WTC11 (cell line): ENCODE results near the gene PHPT1.

ENCODE experiments used
- ETV6 ChIP-seq: sonication (generic); formaldehyde crosslinking; IDR thresholded peaks from 2 replicates; pipeline ENCODE4 v1.8.1; 2022; ENCODE audit warnings: mild to moderate bottlenecking, missing genetic modification reagents
- FOXJ3 ChIP-seq: sonication (generic); formaldehyde crosslinking; IDR thresholded peaks from 2 replicates; pipeline ENCODE4 v1.9.0; 2021; ENCODE audit warnings: missing genetic modification reagents, mild to moderate bottlenecking, borderline replicate concordance
- GABPB1 ChIP-seq: sonication (generic); formaldehyde crosslinking; IDR thresholded peaks from 2 replicates; pipeline ENCODE4 v1.8.1; 2023; ENCODE audit warnings: mild to moderate bottlenecking, missing genetic modification reagents
- HMGA2 ChIP-seq: fragments of 250-450 bp; sonication (Bioruptor Pico); IDR thresholded peaks from 2 replicates; pipeline ENCODE4 v1.4.0; 2021; ENCODE audit warnings: mild to moderate bottlenecking, moderate library complexity
- ZNF121 ChIP-seq: sonication (generic); formaldehyde crosslinking; IDR thresholded peaks from 2 replicates; pipeline ENCODE4 v1.8.0; 2023; ENCODE audit warnings: missing genetic modification reagents
- ZNF138 ChIP-seq: sonication (generic); formaldehyde crosslinking; conservative IDR thresholded peaks from 2 replicates; pipeline ENCODE4 v1.8.1; 2022; ENCODE audit warnings: mild to moderate bottlenecking, moderate library complexity, missing genetic modification reagents
- ZNF232 ChIP-seq: sonication (generic); formaldehyde crosslinking; IDR thresholded peaks from 2 replicates; pipeline ENCODE4 v1.8.0; 2022; ENCODE audit warnings: mild to moderate bottlenecking, missing genetic modification reagents
- TF ChIP-seq, protein P1 (sequence below): fragments of 200-600 bp; IDR thresholded peaks from 2 replicates; pipeline ENCODE4 v1.8.0; 2022; ENCODE audit warnings: antibody characterized with exemption
- TF ChIP-seq, protein P2 (sequence below): sonication (generic); formaldehyde crosslinking; IDR thresholded peaks from 2 replicates; pipeline ENCODE4 v1.8.0; 2023; ENCODE audit warnings: missing genetic modification reagents, mild to moderate bottlenecking, borderline replicate concordance

DNA sequence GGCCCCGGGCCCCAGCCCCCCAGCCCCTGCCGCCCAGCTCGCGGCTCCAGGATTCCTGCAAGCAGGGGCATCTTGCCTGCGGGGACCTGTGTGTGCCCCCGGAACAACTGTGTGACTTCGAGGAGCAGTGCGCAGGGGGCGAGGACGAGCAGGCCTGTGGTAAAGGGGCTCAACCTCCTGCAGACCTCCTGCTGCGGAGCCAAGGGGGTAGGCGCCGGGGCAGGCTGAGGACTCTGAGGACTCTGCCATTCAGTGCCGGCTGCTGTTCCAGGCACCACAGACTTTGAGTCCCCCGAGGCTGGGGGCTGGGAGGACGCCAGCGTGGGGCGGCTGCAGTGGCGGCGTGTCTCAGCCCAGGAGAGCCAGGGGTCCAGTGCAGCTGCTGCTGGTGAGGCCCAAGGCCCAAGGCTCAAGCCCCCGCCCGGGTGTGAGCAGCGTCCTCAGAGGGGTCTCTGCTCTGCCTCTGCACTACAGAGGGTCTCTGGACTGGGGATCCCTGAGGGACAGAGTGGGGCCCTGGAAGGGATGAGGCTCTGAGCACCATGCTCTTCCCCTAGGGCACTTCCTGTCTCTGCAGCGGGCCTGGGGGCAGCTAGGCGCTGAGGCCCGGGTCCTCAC is 6.4 kb downstream of the PHPT1 start:
- no peak for TF ChIP-seq GABPB1 (CRISPR knock-in tag)
- TF ChIP-seq HMGA2, result no peak
- TF ChIP-seq ZNF138, result no peak
- TF ChIP-seq, protein P1, sequence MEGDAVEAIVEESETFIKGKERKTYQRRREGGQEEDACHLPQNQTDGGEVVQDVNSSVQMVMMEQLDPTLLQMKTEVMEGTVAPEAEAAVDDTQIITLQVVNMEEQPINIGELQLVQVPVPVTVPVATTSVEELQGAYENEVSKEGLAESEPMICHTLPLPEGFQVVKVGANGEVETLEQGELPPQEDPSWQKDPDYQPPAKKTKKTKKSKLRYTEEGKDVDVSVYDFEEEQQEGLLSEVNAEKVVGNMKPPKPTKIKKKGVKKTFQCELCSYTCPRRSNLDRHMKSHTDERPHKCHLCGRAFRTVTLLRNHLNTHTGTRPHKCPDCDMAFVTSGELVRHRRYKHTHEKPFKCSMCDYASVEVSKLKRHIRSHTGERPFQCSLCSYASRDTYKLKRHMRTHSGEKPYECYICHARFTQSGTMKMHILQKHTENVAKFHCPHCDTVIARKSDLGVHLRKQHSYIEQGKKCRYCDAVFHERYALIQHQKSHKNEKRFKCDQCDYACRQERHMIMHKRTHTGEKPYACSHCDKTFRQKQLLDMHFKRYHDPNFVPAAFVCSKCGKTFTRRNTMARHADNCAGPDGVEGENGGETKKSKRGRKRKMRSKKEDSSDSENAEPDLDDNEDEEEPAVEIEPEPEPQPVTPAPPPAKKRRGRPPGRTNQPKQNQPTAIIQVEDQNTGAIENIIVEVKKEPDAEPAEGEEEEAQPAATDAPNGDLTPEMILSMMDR, result no peak
- no peak for TF ChIP-seq ZNF232 (CRISPR knock-in tag)
- TF ChIP-seq ETV6 (CRISPR knock-in tag), result no peak
- no peak for TF ChIP-seq FOXJ3 (CRISPR knock-in tag)
- TF ChIP-seq, protein P2, sequence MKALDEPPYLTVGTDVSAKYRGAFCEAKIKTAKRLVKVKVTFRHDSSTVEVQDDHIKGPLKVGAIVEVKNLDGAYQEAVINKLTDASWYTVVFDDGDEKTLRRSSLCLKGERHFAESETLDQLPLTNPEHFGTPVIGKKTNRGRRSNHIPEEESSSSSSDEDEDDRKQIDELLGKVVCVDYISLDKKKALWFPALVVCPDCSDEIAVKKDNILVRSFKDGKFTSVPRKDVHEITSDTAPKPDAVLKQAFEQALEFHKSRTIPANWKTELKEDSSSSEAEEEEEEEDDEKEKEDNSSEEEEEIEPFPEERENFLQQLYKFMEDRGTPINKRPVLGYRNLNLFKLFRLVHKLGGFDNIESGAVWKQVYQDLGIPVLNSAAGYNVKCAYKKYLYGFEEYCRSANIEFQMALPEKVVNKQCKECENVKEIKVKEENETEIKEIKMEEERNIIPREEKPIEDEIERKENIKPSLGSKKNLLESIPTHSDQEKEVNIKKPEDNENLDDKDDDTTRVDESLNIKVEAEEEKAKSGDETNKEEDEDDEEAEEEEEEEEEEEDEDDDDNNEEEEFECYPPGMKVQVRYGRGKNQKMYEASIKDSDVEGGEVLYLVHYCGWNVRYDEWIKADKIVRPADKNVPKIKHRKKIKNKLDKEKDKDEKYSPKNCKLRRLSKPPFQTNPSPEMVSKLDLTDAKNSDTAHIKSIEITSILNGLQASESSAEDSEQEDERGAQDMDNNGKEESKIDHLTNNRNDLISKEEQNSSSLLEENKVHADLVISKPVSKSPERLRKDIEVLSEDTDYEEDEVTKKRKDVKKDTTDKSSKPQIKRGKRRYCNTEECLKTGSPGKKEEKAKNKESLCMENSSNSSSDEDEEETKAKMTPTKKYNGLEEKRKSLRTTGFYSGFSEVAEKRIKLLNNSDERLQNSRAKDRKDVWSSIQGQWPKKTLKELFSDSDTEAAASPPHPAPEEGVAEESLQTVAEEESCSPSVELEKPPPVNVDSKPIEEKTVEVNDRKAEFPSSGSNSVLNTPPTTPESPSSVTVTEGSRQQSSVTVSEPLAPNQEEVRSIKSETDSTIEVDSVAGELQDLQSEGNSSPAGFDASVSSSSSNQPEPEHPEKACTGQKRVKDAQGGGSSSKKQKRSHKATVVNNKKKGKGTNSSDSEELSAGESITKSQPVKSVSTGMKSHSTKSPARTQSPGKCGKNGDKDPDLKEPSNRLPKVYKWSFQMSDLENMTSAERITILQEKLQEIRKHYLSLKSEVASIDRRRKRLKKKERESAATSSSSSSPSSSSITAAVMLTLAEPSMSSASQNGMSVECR (CRISPR knock-in tag), result no peak
- TF ChIP-seq ZNF121 (CRISPR knock-in tag), result no peak
